Urothelium cell line (cell line): Measurements from ENCODE around the gene MS4A3.
"Not testable (repeated sequence)": the region's sequence is repeated elsewhere in the genome, so short reads cannot be mapped to it uniquely, and the experiment has no call there.

Experiments
- DNase-seq: peaks from one replicate; pipeline ENCODE4 v3.0.0; 2011; ENCODE audit warnings: low spot score, mixed read lengths
- FAIRE-seq: peaks from 2 replicates; lab custom pipeline; 2011; peaks lifted over from hg19 to GRCh38; lab: Jason Lieb, UNC

The MS4A3 gene

DNA sequence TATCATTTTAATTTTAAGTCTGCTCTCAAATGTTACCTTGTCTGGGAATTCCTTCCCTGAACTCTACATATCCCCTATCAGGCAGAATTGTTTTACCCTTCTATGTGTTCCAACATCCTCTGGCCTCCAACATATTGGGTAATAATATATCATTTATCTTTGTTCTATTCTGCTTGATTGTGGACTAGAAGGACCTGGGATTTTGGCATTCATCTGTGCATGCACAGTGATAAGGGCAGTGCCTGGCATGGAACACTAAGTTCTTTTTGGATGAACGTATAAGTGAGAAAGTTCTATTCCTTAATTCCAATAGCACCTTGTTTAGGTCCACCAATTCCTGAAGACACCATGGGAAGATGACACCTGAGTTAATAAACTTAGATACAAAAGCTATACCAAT lies 30.8 kb downstream of the MS4A3 start:
- DNase-seq (no peak), FAIRE-seq (no peak)

DNA sequence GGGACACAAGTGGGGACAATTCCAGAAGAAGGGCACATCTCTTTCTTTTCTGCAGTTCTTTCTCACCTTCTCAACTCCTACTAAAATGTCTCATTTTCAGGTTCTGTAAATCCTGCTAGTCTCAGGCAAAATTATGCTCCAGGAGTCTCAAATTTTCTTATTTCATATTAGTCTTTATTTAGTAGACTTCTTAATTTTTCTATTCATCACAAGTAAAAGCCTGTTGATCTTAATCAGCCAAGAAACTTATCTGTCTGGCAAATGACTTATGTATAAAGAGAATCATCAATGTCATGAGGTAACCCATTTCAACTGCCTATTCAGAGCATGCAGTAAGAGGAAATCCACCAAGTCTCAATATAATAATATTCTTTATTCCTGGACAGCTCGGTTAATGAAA lies 31.9 kb downstream of the MS4A3 start, which contains the start of gene MS4A2:
TSS of gene MS4A2 (plus strand) at position 301 of the 400 bp plus-strand sequence. CDS start 102 bp downstream, outside the sequence.
- FAIRE-seq (no peak), DNase-seq (no peak)

DNA sequence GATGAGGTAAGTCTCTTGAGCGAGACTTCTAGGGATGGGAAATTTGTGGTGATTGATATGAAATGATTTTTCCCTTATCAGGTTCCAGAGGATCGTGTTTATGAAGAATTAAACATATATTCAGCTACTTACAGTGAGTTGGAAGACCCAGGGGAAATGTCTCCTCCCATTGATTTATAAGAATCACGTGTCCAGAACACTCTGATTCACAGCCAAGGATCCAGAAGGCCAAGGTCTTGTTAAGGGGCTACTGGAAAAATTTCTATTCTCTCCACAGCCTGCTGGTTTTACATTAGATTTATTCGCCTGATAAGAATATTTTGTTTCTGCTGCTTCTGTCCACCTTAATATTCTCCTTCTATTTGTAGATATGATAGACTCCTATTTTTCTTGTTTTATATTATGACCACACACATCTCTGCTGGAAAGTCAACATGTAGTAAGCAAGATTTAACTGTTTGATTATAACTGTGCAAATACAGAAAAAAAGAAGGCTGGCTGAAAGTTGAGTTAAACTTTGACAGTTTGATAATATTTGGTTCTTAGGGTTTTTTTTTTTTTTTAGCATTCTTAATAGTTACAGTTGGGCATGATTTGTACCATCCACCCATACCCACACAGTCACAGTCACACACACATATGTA lies 39.1 kb downstream of the MS4A3 start:
- FAIRE-seq (no peak), DNase-seq (no peak)

DNA sequence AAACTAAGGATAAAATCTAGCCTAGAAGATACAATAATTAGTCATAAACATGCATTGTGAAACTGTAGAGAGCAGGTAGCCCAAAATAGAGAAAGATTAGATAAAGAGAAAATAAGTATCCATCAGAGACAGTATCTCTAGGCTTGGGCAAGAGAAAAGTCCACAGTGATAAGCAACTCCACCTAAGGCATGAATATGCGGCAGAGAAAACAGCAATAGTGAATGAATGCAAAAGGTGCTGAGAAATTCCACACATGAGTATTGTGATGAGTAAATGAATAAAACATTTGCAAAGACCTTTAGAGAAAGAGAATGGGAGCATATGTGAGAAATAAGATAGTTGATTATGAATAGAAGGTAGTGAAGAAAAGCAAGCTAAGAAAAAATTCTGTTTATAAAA lies 40.7 kb downstream of the MS4A3 start:
- DNase-seq (no peak), FAIRE-seq (no peak)

DNA sequence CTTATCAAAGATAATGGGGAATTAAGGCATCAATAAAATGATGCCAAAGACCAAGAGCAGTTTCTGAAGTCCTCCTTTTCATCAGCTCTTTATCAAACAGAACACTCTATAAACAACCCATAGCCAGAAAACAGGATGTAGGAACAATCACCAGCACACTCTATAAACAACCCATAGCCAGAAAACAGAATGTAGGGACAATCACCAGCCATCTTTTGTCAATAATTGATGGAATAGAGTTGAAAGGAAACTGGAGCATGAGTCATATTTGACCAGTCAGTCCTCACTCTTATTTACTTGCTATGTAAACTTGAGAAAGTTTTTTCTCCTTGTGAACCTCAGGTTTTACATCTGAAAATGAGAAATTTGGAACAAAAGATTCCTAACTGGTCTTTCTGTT lies 42.0 kb downstream of the MS4A3 start:
- no peak for DNase-seq
- FAIRE-seq, result no peak

DNA sequence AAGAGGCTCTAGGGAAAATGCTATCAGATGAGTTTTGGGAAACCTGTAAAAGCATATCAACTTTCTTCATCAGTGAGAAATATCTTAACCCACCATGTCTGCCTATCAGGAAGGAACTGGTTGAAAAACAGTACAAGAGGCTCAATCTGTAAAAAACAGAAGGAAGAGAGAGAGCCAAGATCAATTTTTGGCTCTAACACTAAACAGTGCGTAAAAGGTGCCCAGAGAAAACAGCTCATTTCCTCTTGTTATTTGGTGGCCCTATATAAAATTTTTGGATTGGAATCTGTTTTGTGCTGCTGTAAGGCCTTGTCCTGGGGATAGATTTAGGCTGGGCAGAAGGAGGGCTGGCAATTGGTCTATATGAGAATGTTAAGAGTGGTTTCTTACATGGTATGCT lies 44.1 kb downstream of the MS4A3 start:
- no peak for FAIRE-seq

GRCh38 chr11:60101368-60101767 lies 44.9 kb downstream of the MS4A3 start:
- not testable (repeated sequence) for DNase-seq, FAIRE-seq

More for the DNA sequence above, 44.1 kb downstream of the MS4A3 start:
- no peak for DNase-seq

DNA sequence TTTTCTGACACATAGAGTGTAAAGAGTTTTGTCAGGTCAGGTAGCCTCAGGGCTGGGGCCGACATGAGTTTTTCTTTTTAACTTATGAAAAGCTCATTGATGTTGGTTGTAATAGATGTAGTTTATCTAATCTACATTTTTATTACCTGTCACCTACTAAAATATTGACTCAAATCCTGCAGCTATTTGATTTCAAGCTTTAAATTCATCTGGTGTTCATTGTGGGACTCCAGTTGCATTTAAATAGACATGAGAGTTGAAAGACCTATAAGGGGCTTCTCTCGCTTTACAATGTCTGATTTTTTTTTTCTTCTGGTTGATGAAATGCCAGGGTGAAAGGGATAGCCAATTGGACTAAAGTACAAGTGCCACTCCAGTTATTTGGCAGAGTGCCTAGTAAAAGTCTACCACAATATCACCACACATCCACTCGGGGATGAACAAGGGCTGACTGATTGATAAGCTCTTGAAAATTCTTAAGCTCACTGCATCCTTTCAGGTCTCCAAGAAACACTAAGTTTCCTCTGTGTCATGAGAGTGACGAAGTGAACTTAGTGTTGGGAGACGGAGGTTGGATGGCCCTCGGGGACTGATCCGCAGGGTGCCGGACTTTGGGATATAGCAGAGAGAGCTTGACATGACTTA lies 48.1 kb downstream of the MS4A3 start:
- DNase-seq, result not testable (repeated sequence)

DNA sequence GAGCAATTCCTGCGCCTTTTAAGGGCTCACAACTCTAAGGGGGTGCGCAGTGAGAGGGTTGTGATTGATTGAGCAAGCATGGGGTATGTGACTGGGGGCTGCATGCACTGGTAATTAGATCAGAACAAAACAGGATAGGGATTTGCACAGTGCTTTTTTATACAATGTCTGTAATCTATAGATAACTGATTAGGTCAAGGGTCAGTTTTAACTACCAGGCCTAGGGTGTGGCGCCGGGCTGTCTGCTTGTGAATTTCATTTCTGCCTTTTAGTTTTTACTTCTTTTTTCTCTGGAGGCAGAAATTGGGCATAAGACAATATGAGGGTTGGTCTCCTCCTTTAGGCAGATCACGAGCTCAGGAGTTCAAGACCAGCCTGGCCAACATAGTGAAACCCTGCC lies 52.2 kb downstream of the MS4A3 start:
- not testable (repeated sequence) for FAIRE-seq, DNase-seq

More for the DNA sequence above, 48.1 kb downstream of the MS4A3 start:
- not testable (repeated sequence) for FAIRE-seq

- FAIRE-seq (no peak), DNase-seq (no peak)
Observed at GRCh38 chr11:60111793-60112192, 55.3 kb downstream of the MS4A3 start.

DNA sequence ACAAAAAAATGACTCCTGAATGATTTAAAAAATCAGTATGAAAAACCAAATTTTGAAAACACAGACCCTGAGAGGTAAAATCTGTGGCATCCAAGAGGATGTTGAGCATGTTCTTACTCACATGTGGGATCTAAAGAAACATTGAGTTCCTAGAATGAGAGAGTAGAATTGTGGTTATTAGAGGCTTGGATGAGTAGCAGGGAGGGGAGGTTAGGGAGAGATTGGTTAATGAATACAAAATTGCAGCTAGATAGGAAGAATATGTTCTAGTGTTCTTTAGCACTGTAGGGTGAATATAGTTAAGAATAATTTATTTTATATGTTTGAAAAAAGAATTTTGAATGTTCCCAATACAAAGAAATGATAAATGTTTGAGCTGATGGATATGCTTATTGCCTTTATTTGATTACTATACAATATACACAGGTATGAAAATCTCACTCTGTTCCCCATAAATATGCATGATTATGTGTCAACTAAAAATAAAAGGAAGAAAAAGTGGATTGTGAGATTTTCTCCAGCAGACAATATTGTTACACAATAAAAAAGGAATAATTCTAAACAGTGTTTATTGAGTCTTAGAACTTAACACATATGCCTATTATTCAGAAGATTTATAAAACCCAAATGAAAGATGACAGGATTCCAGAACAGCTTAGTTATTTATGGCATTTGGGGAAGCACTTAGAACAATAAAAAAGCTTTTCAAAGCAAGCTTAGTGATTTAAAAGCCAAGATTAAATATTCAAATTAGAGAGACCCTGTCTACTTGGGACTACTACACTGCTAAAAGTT lies 60.7 kb downstream of the MS4A3 start:
- no peak for DNase-seq
- FAIRE-seq, result no peak

DNA sequence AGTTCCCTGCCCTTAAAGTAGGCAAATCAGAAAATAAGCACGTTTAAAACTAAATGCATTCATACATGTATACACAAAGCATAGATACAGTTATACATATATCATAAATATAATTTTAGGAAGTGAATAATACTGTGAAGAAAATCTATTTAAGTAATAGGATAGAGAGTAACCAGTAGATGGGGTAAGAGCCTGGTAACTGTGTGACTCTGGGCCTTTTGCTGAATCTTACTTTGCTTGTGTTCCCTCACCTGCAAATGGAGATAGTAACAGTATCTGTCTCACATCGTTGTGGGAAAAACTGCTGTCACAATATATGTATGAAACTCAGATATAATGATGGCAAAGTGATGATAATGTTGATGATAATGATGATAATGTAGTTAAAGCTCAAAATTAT lies 61.9 kb downstream of the MS4A3 start:
- FAIRE-seq (no peak), DNase-seq (no peak)

GRCh38 chr11:60119710-60120109 lies 63.2 kb downstream of the MS4A3 start:
- DNase-seq, result no peak
- FAIRE-seq, result no peak
